Stimulated activated naive CD8-positive, alpha-beta T cell treated with anti-CD3 and anti-CD28 coated beads, Interleukin-15, Interleukin-2, amounts not matched to agents 100 ng/mL and 50 ng/mL, for 24 hours (primary cell): Measurements from ENCODE around the gene CUL5.
"Not testable (repeated sequence)": the region's sequence is repeated elsewhere in the genome, so short reads cannot be mapped to it uniquely, and the experiment has no call there.

ENCODE experiments used
- H3K27ac Mint-ChIP-seq: one replicate; pipeline ENCODE4 v1.8.0; 2021; ENCODE audit warnings: mild to moderate bottlenecking, mixed read lengths
- H3K27me3 Mint-ChIP-seq: one replicate; pipeline ENCODE4 v1.8.0; 2021; ENCODE audit warnings: mixed read lengths
- H3K36me3 Mint-ChIP-seq: one replicate; pipeline ENCODE4 v1.8.0; 2021; ENCODE audit warnings: low read depth, mixed read lengths
- H3K4me1 Mint-ChIP-seq: one replicate; pipeline ENCODE4 v1.8.0; 2021; ENCODE audit warnings: low read depth, mixed read lengths
- H3K4me3 Mint-ChIP-seq: one replicate; pipeline ENCODE4 v1.8.0; 2021; ENCODE audit warnings: mild to moderate bottlenecking, mixed read lengths
- H3K9me3 Mint-ChIP-seq: one replicate; pipeline ENCODE4 v1.8.0; 2021; ENCODE audit warnings: mixed read lengths

The CUL5 gene

GRCh38 chr11:108117746-108118371 is 109.2 kb downstream of the CUL5 start:
- Mint-ChIP-seq H3K4me3 (no peak overlapping the region), H3K9me3 (no peaks in the 10 kb centered on the region), H3K27ac (no peak overlapping the region), H3K27me3 (no peaks in the 10 kb centered on the region), H3K36me3 (peaks cover 6% of the 10 kb centered on the region), H3K4me1 (peaks cover 19% of the 10 kb centered on the region)

GRCh38 chr11:108120936-108121273 is 112.2 kb downstream of the CUL5 start:
- H3K36me3 Mint-ChIP-seq, result peaks cover 18% of the 10 kb centered on the region
- peak overlapping the region; percentile 81 for H3K27ac Mint-ChIP-seq
- not testable (repeated sequence) for H3K27me3 Mint-ChIP-seq, H3K9me3 Mint-ChIP-seq
- peaks cover 42% of the 10 kb centered on the region for H3K4me1 Mint-ChIP-seq
- peak overlapping the region; percentile 96 for H3K4me3 Mint-ChIP-seq

GRCh38 chr11:108121274-108122155 is 112.8 kb downstream of the CUL5 start, which contains the start of gene ACAT1:
TSS of gene ACAT1 (plus strand) at chr11:108121567. CDS start at chr11:108121607, 40 bp downstream.
- Mint-ChIP-seq H3K27ac (peak within 1 kb of the TSS; percentile 92), H3K27me3 (no peaks in the 10 kb centered on the region), H3K4me1 (peaks cover 44% of the 10 kb centered on the region), H3K4me3 (peak within 1 kb of the TSS; percentile 96), H3K9me3 (no peaks in the 10 kb centered on the region), H3K36me3 (peaks cover 23% of the 10 kb centered on the region)

- Mint-ChIP-seq H3K36me3 (peaks cover 25% of the 10 kb centered on the region), H3K27ac (peak overlapping the region; percentile 92), H3K9me3 (no peaks in the 10 kb centered on the region), H3K4me1 (peaks cover 45% of the 10 kb centered on the region), H3K4me3 (peak overlapping the region; percentile 96), H3K27me3 (no peaks in the 10 kb centered on the region)
Measured at GRCh38 chr11:108122166-108122628, 113.5 kb downstream of the CUL5 start.

GRCh38 chr11:108125096-108125495 is 116.4 kb downstream of the CUL5 start:
- no peaks in the 10 kb centered on the region for H3K27me3 Mint-ChIP-seq
- peak overlapping the region; percentile 37 for H3K27ac Mint-ChIP-seq
- H3K4me1 Mint-ChIP-seq, result peaks cover 45% of the 10 kb centered on the region
- peaks cover 46% of the 10 kb centered on the region for H3K36me3 Mint-ChIP-seq
- no peak overlapping the region for H3K4me3 Mint-ChIP-seq
- no peaks in the 10 kb centered on the region for H3K9me3 Mint-ChIP-seq

- peaks cover 18% of the 10 kb centered on the region for H3K4me1 Mint-ChIP-seq
- no peaks in the 10 kb centered on the region for H3K9me3 Mint-ChIP-seq
- H3K27me3 Mint-ChIP-seq, result no peaks in the 10 kb centered on the region
- no peak overlapping the region for H3K27ac Mint-ChIP-seq
- H3K36me3 Mint-ChIP-seq, result peaks cover 56% of the 10 kb centered on the region
- no peak overlapping the region for H3K4me3 Mint-ChIP-seq
Measured at GRCh38 chr11:108128772-108129171, 120.1 kb downstream of the CUL5 start.

GRCh38 chr11:108131993-108132392 is 123.3 kb downstream of the CUL5 start:
- no peak overlapping the region for H3K27ac Mint-ChIP-seq
- H3K9me3 Mint-ChIP-seq, result no peaks in the 10 kb centered on the region
- H3K36me3 Mint-ChIP-seq, result peaks cover 59% of the 10 kb centered on the region
- H3K4me3 Mint-ChIP-seq, result no peak overlapping the region
- H3K27me3 Mint-ChIP-seq, result no peaks in the 10 kb centered on the region
- peaks cover 19% of the 10 kb centered on the region for H3K4me1 Mint-ChIP-seq

- peaks cover 57% of the 10 kb centered on the region for H3K36me3 Mint-ChIP-seq
- not testable (repeated sequence) for H3K4me3 Mint-ChIP-seq, H3K27ac Mint-ChIP-seq
Measured at GRCh38 chr11:108132993-108133538, 124.4 kb downstream of the CUL5 start.

GRCh38 chr11:108135845-108136544 is 127.3 kb downstream of the CUL5 start:
- Mint-ChIP-seq H3K27me3 (no peaks in the 10 kb centered on the region), H3K27ac (peak overlapping the region; percentile 81), H3K36me3 (peaks cover 59% of the 10 kb centered on the region), H3K4me1 (peaks cover 29% of the 10 kb centered on the region), H3K9me3 (no peaks in the 10 kb centered on the region), H3K4me3 (no peak overlapping the region)

More at GRCh38 chr11:108132993-108133538, 124.4 kb downstream of the CUL5 start:
- peaks cover 26% of the 10 kb centered on the region for H3K4me1 Mint-ChIP-seq
- not testable (repeated sequence) for H3K27me3 Mint-ChIP-seq, H3K9me3 Mint-ChIP-seq

- H3K4me3 Mint-ChIP-seq, result peak overlapping the region; percentile 1
- peaks cover 29% of the 10 kb centered on the region for H3K4me1 Mint-ChIP-seq
- no peaks in the 10 kb centered on the region for H3K27me3 Mint-ChIP-seq
- H3K27ac Mint-ChIP-seq, result peak overlapping the region; percentile 99
- no peaks in the 10 kb centered on the region for H3K9me3 Mint-ChIP-seq
- H3K36me3 Mint-ChIP-seq, result peaks cover 65% of the 10 kb centered on the region
Measured at GRCh38 chr11:108137212-108137611, 128.5 kb downstream of the CUL5 start.

GRCh38 chr11:108142304-108142703 is 133.6 kb downstream of the CUL5 start:
- peaks cover 77% of the 10 kb centered on the region for H3K36me3 Mint-ChIP-seq
- no peak overlapping the region for H3K27ac Mint-ChIP-seq
- no peaks in the 10 kb centered on the region for H3K9me3 Mint-ChIP-seq

GRCh38 chr11:108144615-108145014 is 135.9 kb downstream of the CUL5 start:
- Mint-ChIP-seq H3K27ac (peak overlapping the region; percentile 73), H3K4me3 (no peak overlapping the region), H3K36me3 (peaks cover 90% of the 10 kb centered on the region), H3K27me3 (no peaks in the 10 kb centered on the region), H3K4me1 (peaks cover 7% of the 10 kb centered on the region), H3K9me3 (no peaks in the 10 kb centered on the region)

More at GRCh38 chr11:108142304-108142703, 133.6 kb downstream of the CUL5 start:
- peaks cover 14% of the 10 kb centered on the region for H3K4me1 Mint-ChIP-seq
- no peak overlapping the region for H3K4me3 Mint-ChIP-seq
- H3K27me3 Mint-ChIP-seq, result no peaks in the 10 kb centered on the region

- Mint-ChIP-seq H3K27ac (no peak overlapping the region), H3K4me3 (no peak overlapping the region), H3K9me3 (no peaks in the 10 kb centered on the region), H3K4me1 (peaks cover 7% of the 10 kb centered on the region), H3K27me3 (no peaks in the 10 kb centered on the region), H3K36me3 (peaks cover 82% of the 10 kb centered on the region)
Measured at GRCh38 chr11:108147150-108147549, 138.5 kb downstream of the CUL5 start.

GRCh38 chr11:108148556-108148955 is 139.9 kb downstream of the CUL5 start:
- H3K4me3 Mint-ChIP-seq, result no peak overlapping the region
- no peaks in the 10 kb centered on the region for H3K27me3 Mint-ChIP-seq
- peaks cover 7% of the 10 kb centered on the region for H3K4me1 Mint-ChIP-seq
- H3K27ac Mint-ChIP-seq, result peak overlapping the region; percentile 21
- peaks cover 76% of the 10 kb centered on the region for H3K36me3 Mint-ChIP-seq
- no peaks in the 10 kb centered on the region for H3K9me3 Mint-ChIP-seq
